Measurements from ENCODE around the gene TMEM11.

The TMEM11 gene

DNA sequence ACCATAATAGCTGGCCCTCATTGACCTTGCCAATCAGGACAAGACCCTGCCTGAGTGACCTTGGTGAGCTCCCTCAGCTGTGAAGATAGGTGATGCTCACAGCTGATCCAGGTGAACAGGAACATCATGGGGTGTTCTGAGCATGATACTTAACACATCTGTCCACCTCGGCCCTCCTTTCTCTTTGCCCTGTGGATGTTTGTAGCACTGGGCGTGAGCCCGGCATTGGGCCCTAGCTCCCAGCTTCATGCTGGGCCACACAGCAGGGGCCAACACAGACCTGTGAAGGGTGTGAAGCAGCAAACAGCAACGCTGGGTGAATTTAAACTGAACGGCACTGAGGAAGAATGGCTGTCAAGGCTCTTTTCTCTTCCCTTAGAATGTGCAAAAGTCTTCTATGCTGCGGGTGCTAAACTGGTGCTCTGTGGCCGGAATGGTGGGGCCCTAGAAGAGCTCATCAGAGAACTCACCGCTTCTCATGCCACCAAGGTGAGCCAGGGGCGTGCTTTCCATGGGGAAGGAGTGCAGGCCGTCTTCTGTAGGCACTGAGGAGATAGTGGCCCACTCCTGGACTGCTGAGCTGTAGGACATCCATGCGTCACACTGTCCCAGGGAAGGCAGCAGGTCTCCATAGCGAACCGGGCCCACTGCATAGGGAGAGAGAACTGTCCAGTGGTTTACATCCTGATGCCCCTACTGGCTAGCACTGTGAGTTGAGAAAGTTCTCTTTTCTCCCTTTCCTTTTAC lies 35.9 kb downstream of the TMEM11 start:
- DNase-seq: no peak

DNA sequence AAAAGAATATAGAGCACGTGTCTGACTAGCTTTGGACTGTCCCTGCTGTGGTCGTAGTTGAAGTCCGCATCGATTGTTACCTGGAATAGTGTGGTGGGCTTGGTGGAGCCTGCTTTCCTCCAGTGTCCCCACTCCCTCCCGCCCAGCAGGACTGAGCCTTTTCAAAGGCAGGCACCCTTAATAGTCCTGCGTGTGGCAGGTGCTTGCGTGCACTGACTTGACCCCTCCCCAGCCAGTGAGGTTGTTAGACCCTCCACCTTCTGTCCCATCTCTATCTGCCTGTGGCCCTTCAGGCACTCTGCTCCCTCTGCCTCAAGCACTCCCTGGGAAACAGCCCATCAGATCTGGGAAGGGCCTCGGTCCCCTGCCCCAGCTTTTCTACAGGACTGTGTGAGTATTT lies 36.6 kb downstream of the TMEM11 start:
- DNase-seq: no peak

DNA sequence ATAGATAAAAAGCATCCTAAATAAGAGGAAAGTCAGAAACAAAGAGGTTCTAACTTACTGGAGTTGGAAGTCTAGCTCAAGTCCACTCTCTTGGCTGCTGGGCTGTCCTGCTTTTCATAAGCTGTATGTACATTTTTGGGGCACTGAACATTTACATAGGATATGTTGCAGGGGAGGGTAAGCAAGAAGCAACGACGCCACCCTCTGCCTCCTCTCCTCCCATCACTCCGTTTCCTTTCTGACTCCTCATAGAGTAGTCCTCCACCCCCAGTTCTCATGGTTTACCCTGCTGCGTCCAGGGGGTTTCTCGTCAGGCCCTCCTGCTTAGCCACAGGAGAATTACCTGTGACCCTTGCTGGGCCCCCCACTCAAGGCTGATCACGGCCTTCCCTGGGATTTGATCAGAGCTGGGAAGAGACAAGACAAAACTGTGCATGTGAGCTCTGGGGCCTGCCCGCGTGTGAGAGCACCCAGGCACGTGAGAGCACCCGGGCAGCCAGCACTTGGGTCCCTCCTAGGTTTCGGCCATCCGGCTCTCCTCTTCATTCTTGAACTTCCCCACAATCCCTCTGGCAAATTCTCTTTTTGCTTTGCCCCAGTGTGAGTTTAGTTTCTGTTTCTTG lies 37.1 kb downstream of the TMEM11 start:
- DNase-seq: no peak

DNA sequence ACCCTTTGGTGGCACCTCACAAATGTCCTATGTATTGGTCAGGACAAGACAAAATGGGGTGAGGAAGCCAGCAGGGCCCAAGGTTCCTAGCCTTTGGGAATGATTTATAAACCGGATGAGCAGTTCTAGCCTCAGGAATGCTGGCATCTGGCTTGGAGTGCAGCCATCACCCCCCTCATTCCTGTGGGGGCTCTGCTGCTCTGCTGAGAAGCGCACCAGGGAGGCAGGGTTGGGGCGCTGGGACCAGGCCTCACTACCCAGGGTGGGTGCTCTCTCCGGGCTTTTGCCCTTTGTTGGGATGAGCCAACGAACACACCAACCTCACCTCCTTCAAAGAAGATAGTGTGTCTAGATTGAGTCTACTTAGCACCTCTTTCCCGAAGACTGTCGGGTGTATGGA lies 39.2 kb downstream of the TMEM11 start:
- DNase-seq: no peak

DNA sequence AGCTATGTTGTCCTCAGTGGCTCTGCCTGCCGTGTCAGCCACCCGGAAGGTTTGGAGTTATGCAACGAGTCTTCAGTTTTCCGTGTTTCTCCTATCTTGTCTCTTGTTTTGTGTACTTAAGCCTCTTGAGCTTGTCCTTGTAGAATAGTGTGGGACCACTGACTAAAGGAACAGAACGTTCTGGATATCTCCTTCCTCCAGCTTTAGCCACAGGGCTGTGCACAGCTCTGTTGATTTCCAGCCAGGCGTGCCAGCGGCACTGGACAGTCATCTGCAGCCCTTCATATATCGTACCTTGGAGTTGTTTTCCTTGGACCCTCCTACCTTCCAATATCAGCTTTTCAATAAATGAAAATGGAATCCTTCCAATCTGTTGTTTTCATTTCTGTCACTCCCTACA lies 39.8 kb downstream of the TMEM11 start:
- DNase-seq: no peak

DNA sequence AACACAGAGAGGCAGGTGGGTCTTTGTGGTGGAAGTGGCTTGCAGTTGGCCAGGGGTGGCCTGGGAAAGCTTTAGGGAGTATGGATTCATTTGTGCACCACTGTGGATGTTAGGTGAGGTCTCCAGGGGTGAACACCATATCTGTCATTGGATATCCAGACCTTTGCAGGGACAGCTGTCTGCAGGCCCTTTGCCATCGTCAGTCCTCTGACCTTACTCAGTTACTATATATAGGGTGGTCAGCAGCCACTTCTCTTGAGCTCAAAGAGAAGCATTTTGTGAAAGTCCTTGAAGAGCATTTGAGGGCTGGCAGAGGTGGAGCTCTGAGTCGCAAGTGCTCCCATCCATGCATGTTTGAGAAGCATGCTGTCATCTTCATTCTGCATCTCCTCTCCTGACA lies 40.4 kb downstream of the TMEM11 start:
- DNase-seq: no peak

DNA sequence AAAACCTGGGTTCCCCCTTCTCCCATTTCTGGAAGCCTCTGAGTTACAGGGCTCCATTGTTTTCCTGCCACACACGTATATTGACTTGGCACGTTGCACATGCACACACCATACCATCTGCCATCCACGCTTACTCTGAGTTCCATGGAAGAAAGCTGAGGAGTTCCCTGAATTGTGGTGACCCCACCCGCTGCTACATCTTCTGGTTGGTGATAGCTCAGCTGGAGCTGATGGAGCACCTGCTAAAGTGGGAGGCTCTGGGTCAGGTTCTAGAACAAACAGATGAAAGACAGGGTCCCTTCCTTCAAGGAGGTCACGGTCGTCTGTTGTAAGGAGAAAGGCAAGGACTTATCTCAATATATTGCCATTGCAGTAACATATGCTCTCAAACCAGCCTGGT lies 41.1 kb downstream of the TMEM11 start:
- DNase-seq: no peak

DNA sequence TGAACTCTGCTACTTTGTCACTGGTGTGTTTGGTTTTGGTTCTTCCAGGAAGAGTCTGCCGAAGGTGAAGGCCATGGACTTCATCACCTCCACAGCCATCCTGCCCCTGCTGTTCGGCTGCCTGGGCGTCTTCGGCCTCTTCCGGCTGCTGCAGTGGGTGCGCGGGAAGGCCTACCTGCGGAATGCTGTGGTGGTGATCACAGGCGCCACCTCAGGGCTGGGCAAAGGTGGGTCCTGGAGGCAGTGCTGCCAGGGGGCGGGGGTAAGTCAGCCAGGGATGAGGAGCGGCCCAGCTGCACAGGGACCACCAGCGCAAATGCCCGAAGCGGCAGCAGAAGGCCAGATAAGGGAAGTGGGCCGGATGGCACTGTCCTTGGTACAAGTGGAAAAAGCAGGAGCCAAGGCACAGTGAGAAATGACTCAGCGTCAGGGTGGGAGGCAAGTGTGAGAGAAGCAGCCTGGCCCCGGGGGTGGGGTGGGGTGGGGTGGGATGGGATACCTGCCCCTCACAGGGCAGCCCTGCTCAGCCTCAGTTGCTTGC lies 41.9 kb downstream of the TMEM11 start:
- DNase-seq: no peak

DNA sequence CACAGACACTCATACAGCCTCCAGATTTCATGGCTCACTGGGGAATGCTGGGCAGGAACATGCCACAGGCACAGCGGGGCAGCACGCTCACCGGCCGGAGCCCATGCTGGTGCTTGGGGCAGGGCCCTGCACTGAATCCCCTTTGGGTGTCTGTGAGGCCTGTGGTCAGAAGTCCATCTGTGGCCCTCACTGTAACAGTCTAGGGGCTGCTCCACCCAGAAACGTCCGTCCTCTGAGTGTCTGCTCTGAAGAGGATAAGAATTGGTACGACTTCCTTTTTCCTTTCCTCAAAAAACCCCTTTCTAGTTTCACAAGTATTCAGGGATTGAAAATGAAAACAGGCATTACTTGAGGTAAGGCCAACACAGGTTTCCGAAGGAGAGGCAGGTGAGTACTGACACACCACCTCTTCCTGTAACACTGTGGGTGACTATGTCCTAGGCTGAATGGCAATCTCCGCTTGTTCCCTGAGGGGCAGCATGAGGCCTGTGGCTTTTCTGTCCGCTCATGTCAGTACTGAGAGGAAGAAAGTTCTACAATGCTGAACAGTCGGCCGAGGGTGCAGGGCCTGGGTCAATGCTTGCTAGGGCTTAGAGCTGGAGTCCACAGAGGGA lies 42.5 kb downstream of the TMEM11 start:
- peak; percentile 9 for DNase-seq

DNA sequence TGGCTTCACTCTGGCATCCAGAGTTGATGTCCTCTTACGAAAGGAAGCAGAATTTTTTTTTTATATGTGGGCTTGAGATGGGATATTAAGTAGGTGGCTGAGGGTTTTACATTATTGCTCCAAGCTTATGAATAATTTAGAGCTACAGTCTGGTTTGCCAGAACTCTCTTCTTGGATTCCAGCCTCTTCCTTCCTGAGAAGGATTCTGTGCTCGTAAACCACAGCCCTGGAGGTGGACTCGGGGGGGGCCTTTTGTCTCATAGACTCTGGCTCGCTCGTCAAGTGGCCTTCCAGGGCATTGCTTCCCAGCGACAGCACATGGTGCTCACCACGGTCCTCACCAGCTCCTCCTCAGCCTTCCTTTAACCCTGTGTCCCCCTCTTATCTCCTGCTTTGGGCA lies 43.2 kb downstream of the TMEM11 start:
- no peak for DNase-seq

DNA sequence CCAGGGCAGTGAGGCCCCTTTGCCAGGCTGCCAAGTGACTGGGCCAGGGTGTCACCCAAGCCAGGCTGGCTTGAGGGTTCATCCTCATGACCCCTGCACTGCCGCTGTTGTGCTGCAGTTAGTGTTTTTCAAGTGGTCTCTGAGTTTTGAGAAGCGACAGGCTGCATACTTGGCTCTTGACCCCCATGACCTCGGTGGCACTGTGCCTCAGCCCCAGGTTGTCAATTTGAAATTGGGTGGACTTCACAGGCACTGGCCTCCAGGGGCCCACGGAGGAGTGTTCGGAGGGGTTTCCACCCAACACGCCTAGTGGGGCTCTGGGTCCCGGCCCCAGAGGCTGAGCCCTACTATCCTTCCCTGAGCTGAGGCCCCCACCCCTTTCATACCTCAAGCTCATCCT lies 44.5 kb downstream of the TMEM11 start:
- no peak for DNase-seq

DNA sequence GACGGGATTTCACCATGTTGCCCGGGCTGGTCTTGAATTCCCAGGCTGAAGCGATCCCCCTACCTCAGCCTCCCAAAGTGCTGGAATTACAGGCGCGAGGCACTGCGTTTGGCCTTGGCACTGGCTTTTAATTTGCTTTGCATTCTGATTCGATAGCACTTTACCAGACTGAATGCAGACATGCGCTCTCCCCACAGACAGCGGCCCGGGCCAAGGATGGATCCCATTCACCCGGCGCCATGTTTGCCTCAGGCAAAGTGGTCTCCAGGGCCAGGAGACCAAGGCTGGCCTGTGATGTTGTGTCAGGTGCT lies 45.5 kb downstream of the TMEM11 start:
- no peak for DNase-seq

DNA sequence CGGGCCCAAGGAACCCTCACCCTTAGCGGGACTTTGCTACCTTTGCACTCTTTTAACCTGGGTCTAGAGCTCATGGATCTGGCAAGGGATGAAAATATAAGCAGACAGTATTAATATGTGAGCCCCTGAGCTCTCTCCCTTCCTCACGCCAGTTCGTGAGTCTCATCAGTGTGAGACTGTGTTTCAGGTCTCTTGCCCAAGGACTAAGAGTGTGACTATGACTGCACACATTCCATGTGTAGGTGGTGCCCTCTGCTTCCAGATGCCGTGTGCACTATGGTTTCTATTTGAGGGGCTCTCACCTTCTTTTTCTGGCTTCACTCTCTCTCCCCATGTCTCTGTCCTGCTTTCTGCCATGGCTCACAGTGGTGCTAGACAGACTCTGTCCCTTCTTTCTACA lies 46.7 kb downstream of the TMEM11 start:
- no peak for DNase-seq

DNA sequence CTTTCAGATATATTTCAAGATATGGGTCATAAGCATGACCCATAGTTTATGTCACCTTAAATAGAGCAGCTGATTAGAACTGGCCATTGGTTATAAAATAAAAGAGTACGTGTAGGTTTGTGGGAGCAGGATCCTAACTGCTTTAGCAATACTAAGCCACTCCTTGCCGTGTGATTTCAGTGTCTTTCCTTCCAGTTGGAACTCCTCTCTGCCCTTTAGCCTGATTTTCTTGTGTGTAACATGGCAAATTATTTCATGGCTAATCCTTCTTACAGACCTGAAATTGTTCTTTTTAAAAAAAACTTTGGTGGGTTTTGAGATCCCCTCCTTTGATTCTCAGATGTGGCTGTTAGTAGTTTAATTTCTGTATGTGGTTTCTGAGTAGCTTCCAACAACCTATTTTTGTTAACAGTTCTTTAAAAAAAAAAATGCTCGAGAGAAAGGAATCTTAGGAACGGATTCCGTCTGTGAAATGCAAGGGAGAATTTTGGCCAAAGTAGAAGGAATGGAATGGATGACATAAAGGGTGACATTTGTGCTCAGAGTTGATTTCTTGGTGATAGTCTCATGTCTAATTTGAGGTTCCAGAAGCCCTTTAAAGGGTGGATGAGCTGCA lies 47.3 kb downstream of the TMEM11 start:
- DNase-seq: no peak

DNA sequence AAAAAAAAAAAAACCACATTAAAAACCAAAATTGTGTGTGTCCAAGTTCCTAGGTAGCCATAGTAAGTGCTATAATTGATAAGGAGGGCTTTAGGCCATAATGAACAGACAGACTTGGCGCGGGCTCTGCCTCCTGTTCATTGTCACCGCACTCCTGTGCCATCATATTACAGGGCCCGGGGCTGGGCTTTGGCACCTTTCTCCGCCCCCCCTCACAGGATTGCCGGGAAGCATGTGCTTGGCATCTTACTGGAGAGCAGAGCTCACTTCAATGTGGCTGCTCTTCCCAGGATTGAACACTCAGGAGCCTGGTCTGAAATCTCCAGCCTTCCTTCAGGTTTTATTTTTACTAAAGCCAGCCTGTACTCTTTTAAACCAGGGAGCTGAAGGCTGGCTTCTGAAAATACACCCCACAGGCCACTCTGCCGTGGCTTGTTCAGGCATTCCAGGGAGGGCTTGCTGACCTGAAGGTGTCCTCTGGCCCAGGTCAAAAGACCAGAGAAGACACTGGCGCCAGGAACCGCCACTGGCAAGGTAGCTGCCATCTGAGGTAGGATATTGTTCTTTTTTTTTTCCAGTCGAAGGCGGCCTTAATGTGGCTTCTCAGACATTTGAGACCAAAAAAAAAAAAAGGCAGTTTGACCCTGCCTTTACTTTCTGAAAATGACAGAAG lies 47.9 kb downstream of the TMEM11 start:
- DNase-seq: no peak

DNA sequence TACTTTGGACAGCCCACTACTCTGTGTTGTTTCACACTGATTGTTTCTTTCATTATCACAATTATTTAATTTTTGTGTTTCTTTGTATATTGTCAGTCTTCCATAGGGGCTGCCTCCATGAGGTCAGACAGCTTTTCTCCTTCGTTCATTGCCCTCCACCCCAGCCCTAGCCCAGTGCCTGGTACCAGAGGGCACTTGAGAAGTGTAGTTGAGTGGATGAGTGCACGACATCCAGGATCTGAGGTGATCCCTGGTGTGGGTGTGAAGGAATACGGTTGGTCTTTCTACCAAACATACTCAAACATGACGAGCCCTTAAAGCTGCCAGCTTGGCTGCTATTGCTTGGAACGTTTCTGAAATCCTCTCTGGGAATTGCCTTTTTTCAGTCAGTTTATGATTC lies 49.3 kb downstream of the TMEM11 start:
- no peak for DNase-seq

DNA sequence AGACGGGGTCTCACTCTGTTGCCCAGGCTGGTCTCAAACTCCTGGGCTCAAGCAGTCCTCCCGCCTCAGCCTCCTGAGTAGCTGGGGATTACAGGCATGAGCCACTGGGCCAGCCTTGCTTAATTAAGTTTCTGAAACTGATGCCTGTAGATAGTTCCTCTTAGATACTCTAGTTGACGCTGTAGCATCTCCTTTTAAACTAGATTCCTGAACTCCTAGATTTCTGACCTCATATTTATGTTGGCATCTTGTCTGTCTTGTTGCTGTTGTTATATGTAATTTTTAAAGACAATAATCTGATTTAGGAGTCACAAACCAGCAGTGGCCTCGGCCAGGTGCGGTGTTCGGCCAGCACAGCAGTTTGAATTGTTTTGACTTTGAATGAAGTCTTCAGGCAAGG lies 49.7 kb downstream of the TMEM11 start:
- no peak for DNase-seq

DNA sequence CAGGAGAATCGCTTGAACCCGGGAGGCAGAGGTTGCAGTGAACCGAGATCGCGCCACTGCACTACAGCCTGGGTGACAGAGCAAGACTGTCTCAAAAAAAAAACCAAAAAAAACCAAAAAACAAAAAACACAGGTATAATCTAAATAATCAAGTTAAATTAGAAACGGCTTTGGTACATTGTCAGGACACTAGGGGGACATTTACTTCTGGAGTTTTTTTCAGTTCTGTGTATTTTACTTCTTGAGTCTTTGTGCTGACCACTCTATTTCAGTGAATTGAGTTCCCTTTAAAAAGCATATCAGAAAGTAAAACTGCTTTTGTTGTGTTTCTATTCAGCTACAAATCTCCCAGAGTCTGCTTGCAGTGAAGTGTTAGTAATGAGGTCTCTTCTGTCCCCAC lies 50.9 kb downstream of the TMEM11 start:
- no peak for DNase-seq

DNA sequence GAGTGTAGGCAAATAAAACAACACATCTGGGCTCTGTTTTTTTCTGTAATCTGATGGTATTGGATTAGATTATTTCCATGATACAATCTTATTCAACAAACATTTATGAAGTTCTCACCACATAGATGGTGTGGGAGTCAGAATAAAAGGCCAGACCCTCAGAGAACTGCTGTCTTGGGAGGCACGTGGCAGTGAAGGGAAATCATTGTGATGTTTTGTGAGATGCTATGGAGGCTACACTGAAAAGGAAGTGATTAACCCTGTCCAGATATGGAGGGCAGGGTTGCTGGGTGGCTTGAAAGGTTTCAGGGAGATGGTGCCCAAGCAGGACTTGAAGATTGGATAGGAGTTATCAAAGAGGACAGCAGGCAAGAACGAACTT lies 51.6 kb downstream of the TMEM11 start:
- no peak for DNase-seq

DNA sequence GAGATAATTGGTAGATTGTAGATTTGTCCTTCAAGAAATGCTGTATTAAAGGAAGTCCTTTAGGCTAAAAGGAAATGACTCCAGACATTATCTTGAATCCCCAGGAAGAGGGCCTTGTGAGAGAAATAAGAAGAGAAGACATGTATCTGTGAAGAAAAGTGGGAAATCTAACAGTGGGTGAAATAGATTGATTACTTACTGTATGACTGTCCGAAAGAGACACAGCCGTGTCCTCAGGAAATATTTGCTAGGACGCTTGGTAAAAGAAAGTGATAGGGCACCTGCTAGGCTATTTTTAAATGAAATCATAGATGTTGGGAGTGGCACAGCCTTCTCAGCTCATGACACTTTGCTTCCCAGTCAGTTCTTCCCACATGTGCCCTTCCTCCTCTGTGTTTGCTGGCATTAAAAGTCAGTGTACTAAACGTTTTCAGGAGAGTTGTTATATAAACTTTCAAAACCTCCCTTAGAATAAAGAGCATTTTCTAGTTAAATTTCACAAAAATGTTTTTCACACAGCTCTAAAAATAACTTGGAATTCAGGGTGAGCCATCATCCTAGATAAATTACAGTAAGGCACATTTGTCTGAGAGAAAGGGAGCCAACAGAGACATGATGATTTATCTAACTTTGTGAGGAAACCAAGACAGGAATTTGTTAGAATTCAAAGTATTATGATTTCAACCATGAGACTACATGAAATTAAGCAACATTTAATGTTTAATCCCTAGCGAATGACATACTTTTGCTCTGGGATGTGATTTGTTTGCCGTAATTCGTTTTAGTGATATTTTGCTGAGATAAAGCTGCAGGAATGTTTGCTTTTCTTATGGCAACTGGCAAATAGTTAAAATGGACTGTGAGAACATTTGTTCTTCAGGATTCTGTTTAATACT lies 52.2 kb downstream of the TMEM11 start:
- DNase-seq: no peak

DNA sequence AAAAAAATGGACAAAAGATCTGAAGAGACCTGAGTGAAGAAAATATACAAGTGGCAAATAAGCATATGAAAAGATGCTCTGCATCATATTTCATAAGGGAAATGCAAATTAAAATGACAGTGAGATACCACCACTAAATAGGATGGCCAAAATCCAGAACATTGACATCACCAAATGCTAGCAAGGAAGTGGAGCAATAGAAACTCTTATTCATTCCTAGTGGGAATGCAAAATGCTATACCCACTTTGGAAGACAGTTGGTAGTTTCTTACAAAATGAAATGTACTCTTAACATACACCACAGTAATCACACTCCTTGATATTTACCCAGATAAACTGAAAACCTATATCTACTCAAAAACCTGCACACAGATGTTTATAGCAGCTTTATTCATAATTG lies 53.6 kb downstream of the TMEM11 start:
- DNase-seq: no peak

DNA sequence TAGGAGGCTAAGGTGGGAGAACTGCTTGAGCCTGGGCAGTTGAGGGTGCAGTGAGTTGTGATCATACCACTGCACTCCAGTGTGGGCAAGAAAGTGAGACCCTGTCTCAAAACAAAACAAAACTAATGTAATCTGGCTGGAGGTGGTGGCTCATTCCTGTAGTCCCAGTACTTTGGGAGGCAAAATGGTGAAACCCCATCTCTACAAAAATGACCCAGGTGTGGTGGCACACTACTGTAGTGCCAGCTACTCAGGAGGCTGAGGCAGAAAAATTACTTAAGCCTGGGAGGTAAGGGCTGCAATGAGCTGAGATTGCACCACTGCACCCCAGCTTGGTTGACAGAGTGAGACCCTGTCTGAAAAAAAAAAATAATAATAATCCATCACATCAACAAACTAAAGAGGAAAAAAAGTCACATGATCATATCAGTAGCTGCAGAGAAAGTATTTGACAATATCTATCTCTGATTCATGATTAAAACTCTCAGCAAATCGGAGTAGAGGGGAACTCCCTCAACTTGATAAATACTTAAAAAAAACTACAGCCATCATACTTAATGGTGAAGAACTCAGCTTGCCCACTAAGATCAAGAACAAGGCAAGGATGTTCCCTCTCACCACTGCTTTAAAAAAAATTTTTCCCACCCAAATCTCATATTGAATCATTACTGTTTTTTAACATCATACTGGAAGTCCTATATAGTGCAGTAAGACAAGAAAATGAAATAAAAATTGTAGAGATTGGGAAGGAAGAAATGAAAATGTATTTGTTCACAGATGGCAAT lies 56.2 kb downstream of the TMEM11 start:
- DNase-seq: no peak

Data from stimulated activated CD4-positive, alpha-beta T cell treated with anti-CD3 and anti-CD28 coated beads, Interleukin-15, amount 100 ng/mL, for 24 hours (primary cell).